Nephron (organoid): Measurements from ENCODE around the gene TBC1D23.
"Not testable (repeated sequence)": the region's sequence is repeated elsewhere in the genome, so short reads cannot be mapped to it uniquely, and the experiment has no call there.

Experiments used
- H3K27ac Mint-ChIP-seq, 3 experiments: 2 replicates each; pipeline ENCODE4 v1.8.0; 2020; ENCODE audit warnings: mixed read lengths in 3 of 3, mild to moderate bottlenecking in 2 of 3, moderate library complexity in 1 of 3
- H3K27me3 Mint-ChIP-seq: 2 replicates; pipeline ENCODE4 v1.8.0; 2021; ENCODE audit warnings: low read depth, mild to moderate bottlenecking, moderate library complexity, mixed read lengths
- H3K36me3 Mint-ChIP-seq: 2 replicates; pipeline ENCODE4 v1.8.0; 2020; ENCODE audit warnings: low read depth, mixed read lengths
- H3K4me1 Mint-ChIP-seq: 2 replicates; pipeline ENCODE4 v1.8.0; 2020; ENCODE audit warnings: mixed read lengths
- H3K4me3 Mint-ChIP-seq, 3 experiments: 2 replicates each; pipeline ENCODE4 v1.8.0; 2020; ENCODE audit warnings: mild to moderate bottlenecking in 3 of 3, mixed read lengths in 3 of 3, moderate library complexity in 2 of 3
- H3K9me3 Mint-ChIP-seq: 2 replicates; pipeline ENCODE4 v1.8.0; 2020; ENCODE audit warnings: mixed read lengths
- TF ChIP-seq, protein P1 (sequence below), 3 experiments: fragments of 200-600 bp; sonication (generic); IDR thresholded peaks; one replicate each; pipeline ENCODE4 v1.5.0; 2021; ENCODE audit warnings: antibody characterized with exemption in 3 of 3; ENCODE audit not compliant: unreplicated experiment in 3 of 3

The TBC1D23 gene

DNA sequence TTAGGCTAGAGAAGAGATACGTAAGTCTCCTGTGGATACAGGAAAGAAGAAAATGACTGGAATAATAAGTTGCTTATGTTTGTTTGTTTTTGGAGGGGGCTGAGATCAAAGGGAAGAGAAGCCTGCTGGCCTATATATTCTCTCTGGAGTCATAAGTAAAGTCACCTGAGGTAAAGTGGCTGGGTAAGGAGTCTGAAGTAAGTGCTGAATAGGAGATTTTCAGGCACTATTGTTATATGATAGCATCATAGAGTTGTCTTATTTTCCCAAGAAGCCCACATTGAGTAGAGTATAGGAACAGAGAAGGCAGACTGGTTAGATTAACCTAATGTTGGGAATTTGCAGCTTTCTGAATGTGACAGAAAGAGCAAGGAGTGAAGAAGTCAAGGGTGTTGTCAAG, 10.7 kb downstream of the TBC1D23 start:
- H3K9me3 Mint-ChIP-seq = no peaks in the 10 kb centered on the region
- H3K36me3 Mint-ChIP-seq = no peaks in the 10 kb centered on the region
- TF ChIP-seq, protein P1, sequence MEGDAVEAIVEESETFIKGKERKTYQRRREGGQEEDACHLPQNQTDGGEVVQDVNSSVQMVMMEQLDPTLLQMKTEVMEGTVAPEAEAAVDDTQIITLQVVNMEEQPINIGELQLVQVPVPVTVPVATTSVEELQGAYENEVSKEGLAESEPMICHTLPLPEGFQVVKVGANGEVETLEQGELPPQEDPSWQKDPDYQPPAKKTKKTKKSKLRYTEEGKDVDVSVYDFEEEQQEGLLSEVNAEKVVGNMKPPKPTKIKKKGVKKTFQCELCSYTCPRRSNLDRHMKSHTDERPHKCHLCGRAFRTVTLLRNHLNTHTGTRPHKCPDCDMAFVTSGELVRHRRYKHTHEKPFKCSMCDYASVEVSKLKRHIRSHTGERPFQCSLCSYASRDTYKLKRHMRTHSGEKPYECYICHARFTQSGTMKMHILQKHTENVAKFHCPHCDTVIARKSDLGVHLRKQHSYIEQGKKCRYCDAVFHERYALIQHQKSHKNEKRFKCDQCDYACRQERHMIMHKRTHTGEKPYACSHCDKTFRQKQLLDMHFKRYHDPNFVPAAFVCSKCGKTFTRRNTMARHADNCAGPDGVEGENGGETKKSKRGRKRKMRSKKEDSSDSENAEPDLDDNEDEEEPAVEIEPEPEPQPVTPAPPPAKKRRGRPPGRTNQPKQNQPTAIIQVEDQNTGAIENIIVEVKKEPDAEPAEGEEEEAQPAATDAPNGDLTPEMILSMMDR (IDR thresholded peaks at IDR 0.05; ENCODE audit: unreplicated experiment in 3 of 3) = no peak
- peaks cover 42% of the 10 kb centered on the region for H3K4me1 Mint-ChIP-seq
- no peak overlapping the region for H3K27ac Mint-ChIP-seq
- no peaks in the 10 kb centered on the region for H3K27me3 Mint-ChIP-seq
- H3K4me3 Mint-ChIP-seq = no peak overlapping the region

GRCh38 chr3:100272797-100273611, 12.2 kb downstream of the TBC1D23 start:
- not testable (repeated sequence) for H3K27me3 Mint-ChIP-seq, H3K4me3 Mint-ChIP-seq, H3K36me3 Mint-ChIP-seq, H3K9me3 Mint-ChIP-seq
- H3K27ac Mint-ChIP-seq = peak overlapping the region in 2 of 3 experiments; percentile 75 to 84
- H3K4me1 Mint-ChIP-seq = peaks cover 42% of the 10 kb centered on the region

DNA sequence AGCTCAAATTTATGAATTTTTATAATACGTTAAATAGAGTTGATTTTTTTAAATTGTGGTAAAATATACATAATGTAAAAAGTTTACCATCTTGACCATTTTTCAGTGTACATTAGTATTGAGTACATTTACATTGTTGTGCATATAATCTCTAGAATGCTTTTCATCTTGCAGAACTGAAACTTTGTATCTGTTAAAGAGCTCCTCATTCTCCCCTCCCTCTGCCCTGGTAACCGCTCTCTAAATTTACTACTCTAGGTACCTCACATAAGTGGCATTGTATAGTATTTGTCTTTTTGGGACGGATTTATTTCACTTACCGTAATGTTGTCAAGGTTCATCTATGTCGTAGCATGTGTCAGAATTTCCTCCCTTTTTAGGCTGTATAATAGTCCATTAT, 13.6 kb downstream of the TBC1D23 start:
- Mint-ChIP-seq H3K36me3 (no peaks in the 10 kb centered on the region), H3K27me3 (no peaks in the 10 kb centered on the region), H3K9me3 (no peaks in the 10 kb centered on the region), H3K27ac (no peak overlapping the region), H3K4me1 (peaks cover 32% of the 10 kb centered on the region), H3K4me3 (no peak overlapping the region)
- TF ChIP-seq, protein P1 (IDR thresholded peaks at IDR 0.05; ENCODE audit: unreplicated experiment in 3 of 3) = no peak

DNA sequence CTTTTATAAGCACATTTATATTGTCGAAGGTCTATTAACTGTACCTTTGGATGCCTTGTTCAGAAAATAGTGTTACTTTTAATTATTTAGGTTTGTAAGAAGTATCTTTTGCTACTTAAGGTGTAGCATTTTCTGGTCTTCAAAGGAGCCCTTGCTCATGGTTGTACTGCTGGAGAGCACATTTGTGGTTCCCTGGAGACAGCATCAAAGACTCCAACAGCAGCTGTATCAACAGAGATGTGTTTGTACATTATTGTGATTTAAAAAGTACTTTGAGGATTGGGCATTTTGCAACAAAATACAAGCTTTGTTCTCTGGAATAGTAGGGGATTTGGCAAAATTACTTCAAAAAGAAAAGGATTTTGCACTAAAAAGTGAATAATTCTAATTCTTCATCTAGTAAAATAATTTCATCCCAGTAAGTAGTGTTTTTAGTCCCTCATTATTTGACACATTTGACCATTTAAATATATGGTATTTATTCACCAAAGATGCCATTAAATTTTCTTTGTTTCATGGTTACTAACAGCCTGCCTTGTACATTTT, 16.5 kb downstream of the TBC1D23 start:
- Mint-ChIP-seq H3K36me3 (peaks cover 5% of the 10 kb centered on the region), H3K4me3 (no peak overlapping the region), H3K9me3 (no peaks in the 10 kb centered on the region), H3K4me1 (peaks cover 10% of the 10 kb centered on the region), H3K27me3 (no peaks in the 10 kb centered on the region), H3K27ac (no peak overlapping the region)
- TF ChIP-seq, protein P1 (IDR thresholded peaks at IDR 0.05; ENCODE audit: unreplicated experiment in 3 of 3) = no peak

- peaks cover 11% of the 10 kb centered on the region for H3K36me3 Mint-ChIP-seq
- no peaks in the 10 kb centered on the region for H3K4me1 Mint-ChIP-seq
- no peak overlapping the region for H3K4me3 Mint-ChIP-seq
- TF ChIP-seq, protein P1 (IDR thresholded peaks at IDR 0.05; ENCODE audit: unreplicated experiment in 3 of 3) = no peak
- H3K27me3 Mint-ChIP-seq = no peaks in the 10 kb centered on the region
- no peak overlapping the region for H3K27ac Mint-ChIP-seq
- no peaks in the 10 kb centered on the region for H3K9me3 Mint-ChIP-seq
These were observed 18.1 kb downstream of the TBC1D23 start for GRCh38 chr3:100278910-100279309.

- Mint-ChIP-seq H3K4me3 (no peak overlapping the region), H3K36me3 (peaks cover 38% of the 10 kb centered on the region), H3K4me1 (no peaks in the 10 kb centered on the region), H3K9me3 (no peaks in the 10 kb centered on the region), H3K27ac (no peak overlapping the region), H3K27me3 (no peaks in the 10 kb centered on the region)
- TF ChIP-seq, protein P1 (IDR thresholded peaks at IDR 0.05; ENCODE audit: unreplicated experiment in 3 of 3) = no peak
These were observed 27.6 kb downstream of the TBC1D23 start for GRCh38 chr3:100288288-100288894.
